Measurements from ENCODE around the gene PDPN.
"Not testable (repeated sequence)": the region's sequence is repeated elsewhere in the genome, so short reads cannot be mapped to it uniquely, and the experiment has no call there.

The PDPN gene

DNA sequence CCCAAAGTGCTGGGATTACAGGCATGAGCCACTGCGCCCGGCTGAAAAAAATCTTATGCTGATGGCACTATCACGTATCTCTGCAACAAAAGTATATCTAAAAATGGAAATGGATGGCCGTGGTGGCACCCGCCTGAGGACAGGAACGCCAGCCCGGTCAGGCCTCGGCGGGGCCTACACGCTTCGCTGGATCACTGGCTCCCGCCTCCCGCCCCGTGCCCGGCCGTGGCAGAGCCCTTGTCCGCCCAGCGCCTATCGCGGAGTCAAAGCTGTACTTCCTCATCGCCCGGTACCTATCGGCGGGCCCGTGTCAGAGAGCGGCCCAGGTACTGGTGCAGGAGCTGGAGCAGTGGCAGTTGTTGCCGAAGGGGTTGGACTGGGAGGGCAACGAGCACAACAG lies 28.8 kb upstream of the PDPN start:
- no peak overlapping the region for H3K4me3 ChIP-seq (ENCODE audit: low read length)
- TF ChIP-seq CTCF (conservative IDR thresholded peaks at IDR 0.05; ENCODE audit: low read depth, low read length): no peak
- no peak for DNase-seq (ENCODE audit: low read depth)

- TF ChIP-seq CTCF (conservative IDR thresholded peaks at IDR 0.05; ENCODE audit: low read depth, low read length): no peak
- no peak overlapping the region for H3K4me3 ChIP-seq (ENCODE audit: low read length)
- no peak for DNase-seq (ENCODE audit: low read depth)
Observed at GRCh38 chr1:13556224-13556764, 27.3 kb upstream of the PDPN start.

DNA sequence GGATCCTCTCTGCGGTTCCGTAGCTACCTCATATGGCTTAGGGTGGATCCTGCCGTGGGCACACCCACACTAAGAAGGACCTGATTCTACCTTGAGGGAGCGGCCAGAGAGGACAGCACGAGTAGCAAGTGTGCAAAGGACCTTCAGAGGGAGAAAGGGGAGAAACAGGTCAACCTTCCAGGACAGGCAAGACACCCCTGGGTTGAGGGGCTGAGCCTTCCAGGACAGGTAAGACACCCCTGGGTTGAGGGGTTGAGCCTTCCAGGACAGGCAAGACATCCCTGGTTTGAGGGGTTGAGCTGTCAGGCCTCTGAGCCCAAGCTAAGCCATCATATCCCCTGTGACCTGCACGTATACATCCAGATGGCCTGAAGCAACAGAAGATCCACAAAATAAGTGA lies 23.1 kb upstream of the PDPN start:
- H3K4me3 ChIP-seq (ENCODE audit: low read length): no peak overlapping the region
- TF ChIP-seq CTCF (conservative IDR thresholded peaks at IDR 0.05; ENCODE audit: low read depth, low read length): no peak

GRCh38 chr1:13562981-13563380 lies 20.7 kb upstream of the PDPN start:
- H3K4me3 ChIP-seq (ENCODE audit: low read length); DNase-seq (ENCODE audit: low read depth): not testable (repeated sequence)

More for the DNA sequence above, 23.1 kb upstream of the PDPN start:
- DNase-seq (ENCODE audit: low read depth): no peak

- DNase-seq (ENCODE audit: low read depth): no peak
- no peak for TF ChIP-seq CTCF (conservative IDR thresholded peaks at IDR 0.05; ENCODE audit: low read depth, low read length)
- H3K4me3 ChIP-seq (ENCODE audit: low read length): no peak overlapping the region
Observed at GRCh38 chr1:13564073-13564472, 19.6 kb upstream of the PDPN start.

DNA sequence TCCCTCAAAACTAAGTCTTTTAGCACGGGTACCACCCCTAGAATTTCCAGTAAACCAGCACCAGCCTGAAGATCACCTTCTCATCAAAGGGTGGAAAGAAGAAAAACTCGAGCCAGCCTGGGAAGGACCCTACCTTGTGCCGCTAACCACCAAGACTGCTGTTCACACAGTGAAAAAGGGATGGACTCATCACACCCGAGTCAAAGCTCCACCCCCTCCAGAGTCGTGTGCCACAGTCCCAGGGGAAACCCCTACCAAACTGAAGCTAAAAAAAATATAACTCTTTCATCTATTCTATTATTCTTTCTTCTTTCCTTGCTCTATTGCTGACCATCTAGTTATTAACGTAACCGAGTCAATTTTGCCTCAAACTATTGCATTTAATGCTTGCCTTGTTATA lies 13.2 kb upstream of the PDPN start:
- not testable (repeated sequence) for H3K4me3 ChIP-seq (ENCODE audit: low read length); DNase-seq (ENCODE audit: low read depth)

DNA sequence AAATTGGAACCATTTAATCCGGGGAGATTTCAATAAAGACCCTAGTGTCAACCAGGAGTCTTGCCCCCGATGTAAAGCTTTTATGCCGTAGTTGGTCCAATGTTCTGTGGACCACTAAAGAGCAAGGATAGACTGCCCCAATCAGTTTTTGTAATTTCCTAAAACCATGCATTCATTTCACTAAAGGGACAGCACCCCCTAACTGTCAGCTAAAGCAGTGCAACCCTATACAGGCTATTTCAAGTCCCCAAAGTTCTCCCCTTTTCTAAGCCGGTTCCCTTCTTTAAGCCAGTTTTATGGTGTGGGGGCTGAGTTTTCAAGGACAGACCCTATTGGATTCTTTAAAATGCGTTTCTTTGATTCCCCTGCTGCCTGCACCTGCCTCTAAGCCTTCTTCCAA lies 12.7 kb upstream of the PDPN start:
- DNase-seq (ENCODE audit: low read depth): no peak
- peak; percentile 58 for TF ChIP-seq CTCF (conservative IDR thresholded peaks at IDR 0.05; ENCODE audit: low read depth, low read length)

GRCh38 chr1:13573586-13573985 lies 10.0 kb upstream of the PDPN start:
- TF ChIP-seq CTCF (conservative IDR thresholded peaks at IDR 0.05; ENCODE audit: low read depth, low read length): no peak
- no peak for DNase-seq (ENCODE audit: low read depth)
- H3K4me3 ChIP-seq (ENCODE audit: low read length): no peak overlapping the region

More for the DNA sequence above, 12.7 kb upstream of the PDPN start:
- H3K4me3 ChIP-seq (ENCODE audit: low read length): no peak overlapping the region
